HG02870 (cell line): Measurements from ENCODE around the gene PPP6R2.

Experiments
- ATAC-seq: cut with Tn5 transposase; IDR thresholded peaks from one replicate; pipeline ENCODE4 v1.9.1; 2021; ENCODE audit warnings: mild to moderate bottlenecking, moderate library complexity; ENCODE audit not compliant: unreplicated experiment

Gene PPP6R2

DNA sequence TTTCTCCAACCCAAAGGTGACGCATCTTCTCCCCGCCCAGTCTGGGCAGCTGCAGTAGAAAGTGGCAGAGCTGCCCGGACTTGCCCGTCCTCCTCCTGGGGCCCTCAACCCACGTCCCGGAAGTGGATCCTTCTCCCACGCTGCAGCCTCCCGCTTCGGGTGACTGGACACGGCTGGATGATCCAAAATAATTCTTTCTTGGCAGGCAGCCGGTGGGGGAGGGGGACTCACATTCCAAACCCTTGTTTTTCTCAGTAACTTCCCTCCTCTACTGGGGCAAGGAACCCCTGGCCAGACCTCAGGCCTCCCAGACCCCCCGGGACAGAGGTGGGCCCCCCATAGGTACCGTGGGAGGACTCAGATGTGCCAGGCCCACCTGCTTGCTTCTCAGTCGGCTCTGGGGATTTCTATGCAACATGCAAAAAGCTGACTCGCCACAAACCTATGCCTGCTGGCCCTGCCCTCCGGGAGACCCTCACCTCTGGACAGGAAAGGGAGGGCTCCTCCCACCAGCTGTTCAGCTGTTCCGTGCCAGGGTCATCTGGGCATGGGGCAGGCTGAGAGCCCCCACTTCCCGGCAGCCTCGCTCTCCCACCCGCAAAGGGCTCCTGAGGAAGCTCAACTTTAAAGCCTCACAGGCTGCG is 37.1 kb upstream of the PPP6R2 start:
- ATAC-seq = no peak

DNA sequence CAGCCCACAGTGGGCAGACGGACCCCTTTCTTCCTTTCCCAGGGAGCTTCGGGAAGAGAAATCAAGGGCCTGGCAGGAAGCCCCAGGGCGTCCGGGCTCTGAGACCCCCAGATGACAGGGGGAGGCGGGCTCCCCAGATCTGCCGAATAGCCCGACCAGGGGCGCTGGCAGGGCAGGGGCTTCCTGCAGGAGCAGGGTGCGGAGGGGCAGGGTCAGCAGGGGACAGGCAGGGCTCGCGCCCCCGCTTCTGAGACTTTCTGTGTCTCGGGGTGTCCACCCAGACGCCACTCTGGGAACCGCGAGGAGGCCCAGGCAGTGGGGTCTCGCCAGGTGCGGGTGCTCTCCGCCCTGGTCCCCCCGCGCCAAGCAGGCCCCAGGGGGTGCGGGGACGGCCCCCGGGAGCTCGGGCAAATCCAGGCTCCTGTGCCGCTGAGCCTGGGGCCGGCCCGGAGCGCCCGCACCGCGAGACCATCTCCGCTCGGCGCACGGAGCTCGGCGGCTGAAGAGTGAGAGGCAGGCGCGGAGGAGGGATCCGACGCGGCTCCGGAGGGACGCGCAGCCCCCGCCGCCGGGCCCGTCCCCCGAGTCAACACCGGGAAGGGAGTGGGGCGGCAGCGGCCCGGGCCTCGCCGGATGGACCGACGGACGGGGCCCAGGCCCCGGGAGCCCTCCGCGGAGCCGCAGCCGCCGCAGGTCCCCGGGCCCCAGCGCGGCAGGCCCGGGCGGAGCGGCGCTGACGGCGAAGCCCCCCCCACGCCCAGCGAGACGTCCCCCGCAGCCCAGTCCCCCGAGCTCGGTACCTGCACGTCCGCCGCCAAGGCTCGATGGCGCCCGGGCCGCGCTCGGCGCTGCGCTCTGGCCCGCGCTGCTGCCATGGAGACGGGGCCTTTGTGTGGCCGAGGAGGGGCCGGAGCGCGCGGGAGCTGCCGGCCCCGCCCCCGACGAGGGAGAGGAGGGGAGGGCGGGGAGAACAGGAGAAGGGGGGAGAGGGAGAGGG is 36.1 kb upstream of the PPP6R2 start, which contains the start of gene PLXNB2:
PLXNB2 (minus strand) TSS at position 894 of the 997 bp plus-strand sequence. CDS start 17,062 bp downstream, outside the sequence.
- ATAC-seq = no peak

DNA sequence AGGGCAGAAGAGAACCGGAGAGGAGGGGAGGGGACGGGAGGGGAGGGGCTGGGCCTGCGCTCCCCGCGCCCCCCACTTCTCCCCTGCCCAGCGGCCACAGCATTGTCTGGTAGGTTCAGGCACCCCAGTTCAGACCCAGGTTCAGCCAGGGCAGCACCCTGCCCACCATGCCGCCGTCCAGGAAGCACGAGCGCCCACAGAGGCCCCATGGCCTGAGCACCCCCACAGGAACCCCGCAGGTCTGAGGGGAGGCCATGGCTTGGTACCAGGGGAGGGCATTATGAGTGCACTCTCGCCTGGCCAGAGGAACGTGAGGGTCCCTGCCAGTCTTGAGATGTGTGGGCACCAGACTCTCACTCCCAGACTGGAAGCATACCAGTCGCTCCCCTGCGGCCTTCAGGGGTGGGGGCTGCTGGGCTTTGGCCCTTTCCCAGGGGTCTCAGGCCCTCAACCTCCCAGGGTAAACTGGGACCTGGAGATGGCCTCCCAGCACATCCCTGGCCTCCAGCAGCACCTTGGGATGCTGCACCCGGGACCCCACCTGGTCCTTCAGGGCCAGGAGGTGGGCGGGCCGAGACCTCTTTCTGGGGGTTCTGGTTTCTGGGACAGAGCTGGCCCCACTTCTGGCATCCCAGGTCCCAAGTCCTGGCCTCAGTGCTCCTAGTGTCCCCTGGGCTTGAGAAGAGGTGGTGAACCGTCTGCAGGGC is 35.1 kb upstream of the PPP6R2 start:
- no peak for ATAC-seq

DNA sequence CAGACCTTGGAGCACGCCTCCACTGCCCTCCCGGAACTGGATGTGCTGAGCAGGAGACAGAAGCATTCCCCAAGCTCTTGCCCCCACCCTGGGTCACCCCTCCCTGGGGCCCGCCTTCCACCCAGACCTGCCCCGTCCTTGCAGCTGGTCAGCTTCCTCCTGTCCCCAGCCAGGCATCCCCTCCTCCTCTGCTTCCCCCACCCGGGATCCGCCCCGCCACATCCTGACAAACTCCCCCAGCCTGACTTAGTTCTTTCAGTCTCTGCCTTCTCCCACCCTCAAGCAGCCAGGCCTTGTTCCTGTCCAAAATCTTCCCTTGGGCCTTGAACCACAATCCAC is 34.6 kb upstream of the PPP6R2 start:
- no peak for ATAC-seq

DNA sequence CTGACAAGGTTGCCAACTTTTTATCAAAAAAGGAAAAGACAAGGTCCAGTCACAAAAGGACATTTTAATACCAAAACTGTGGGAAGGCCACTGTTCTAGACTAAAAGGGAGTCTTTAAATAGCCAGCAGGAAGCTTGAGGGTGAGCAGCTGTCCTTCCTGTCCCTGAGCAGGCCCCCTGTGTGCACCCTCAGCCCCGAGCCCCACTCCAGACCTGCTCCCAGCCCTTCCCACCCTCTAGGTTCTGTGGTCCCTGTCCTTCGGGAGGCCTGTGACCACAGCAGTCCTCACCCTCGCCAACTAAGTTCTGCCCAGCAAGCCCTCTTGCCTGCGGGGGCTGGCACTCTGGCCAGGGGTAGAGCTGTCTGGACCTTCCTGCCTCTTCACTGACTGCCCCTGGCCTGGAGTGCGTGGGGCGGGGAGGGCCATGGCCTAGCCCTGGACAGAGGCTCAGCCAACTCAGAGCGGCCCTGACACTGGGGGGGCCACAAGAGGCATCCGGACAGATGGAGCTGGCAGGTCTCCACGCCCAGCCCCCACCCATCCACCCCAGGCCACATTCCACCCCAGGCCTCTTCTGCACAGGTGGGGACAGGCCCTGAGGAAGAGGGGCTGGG is 34.0 kb upstream of the PPP6R2 start:
- no peak for ATAC-seq

DNA sequence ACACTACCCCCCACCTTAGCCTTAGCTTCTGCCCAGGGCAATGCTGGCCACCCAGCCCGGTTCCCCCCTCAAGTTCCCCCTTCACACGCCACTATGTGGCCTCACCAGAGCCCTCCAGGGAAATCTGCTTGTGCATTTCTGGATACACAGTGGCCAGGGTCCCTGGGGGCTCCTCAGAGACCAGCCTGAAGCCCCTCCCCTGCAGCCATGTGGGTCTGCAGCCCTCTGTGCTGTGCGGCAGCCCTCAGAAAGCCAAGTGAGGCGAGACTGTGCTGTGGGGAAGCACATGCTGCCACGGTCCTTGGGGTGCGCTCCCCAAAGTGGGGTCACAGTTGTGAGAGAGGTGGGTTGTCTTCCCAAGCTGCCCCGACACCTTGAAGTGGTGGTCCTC is 33.5 kb upstream of the PPP6R2 start:
- ATAC-seq = no peak

DNA sequence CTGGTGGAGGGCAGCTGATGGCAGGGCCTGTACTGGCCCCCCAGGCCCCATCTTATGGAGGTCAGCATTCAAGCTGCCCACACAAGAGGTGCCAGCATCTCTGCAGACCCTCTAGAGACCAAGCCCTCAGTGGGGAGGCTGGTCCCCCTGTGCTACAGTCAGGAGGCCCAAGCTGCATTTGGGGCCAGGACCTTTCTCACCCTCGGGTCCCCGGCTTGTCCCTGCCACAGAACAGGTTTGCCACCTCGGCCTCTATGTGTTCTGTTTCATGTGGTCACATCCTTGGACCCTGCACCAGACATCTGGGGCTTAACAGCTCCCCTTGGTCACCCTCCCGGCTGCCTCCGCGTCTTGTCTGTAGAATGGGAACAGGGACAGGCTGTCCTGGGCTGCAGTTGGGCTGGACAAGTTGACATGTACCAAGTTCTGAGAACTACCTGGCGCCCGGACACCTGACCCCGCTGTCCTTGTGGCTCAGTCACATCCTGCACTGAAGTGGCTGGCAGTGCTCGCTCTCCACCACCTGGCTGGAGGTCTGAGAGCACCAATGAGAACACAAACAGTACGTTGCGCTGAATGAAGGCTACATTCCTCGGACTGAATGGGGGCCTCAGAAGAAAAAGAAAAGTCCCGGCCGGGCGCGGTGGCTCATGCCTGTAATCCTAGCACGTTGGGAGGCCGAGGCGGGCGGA is 33.0 kb upstream of the PPP6R2 start:
- no peak for ATAC-seq

DNA sequence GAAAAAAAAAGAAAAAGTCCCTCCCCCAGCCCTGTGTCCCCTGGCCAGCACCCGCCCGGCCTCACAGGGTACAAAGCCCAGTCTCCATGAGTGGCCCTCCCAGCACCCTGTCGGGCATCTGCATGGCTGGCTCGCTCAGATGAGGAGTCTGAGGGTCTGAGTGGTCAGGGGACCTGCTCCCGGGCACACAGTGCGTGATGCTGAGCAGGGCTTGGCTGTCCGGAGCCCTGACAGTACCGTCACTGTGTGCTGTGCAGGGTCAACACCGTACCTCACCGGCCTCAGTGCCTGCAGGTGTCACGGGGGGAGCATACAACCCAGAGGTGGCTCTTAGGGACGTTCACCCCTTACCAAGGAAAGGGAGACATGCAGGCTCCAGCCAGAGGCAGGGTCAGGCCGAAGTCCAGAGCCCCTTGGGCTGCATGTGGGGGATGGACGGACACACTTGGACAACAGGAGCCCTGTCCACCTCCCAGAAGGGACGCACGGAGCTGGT is 32.1 kb upstream of the PPP6R2 start:
- ATAC-seq = no peak

DNA sequence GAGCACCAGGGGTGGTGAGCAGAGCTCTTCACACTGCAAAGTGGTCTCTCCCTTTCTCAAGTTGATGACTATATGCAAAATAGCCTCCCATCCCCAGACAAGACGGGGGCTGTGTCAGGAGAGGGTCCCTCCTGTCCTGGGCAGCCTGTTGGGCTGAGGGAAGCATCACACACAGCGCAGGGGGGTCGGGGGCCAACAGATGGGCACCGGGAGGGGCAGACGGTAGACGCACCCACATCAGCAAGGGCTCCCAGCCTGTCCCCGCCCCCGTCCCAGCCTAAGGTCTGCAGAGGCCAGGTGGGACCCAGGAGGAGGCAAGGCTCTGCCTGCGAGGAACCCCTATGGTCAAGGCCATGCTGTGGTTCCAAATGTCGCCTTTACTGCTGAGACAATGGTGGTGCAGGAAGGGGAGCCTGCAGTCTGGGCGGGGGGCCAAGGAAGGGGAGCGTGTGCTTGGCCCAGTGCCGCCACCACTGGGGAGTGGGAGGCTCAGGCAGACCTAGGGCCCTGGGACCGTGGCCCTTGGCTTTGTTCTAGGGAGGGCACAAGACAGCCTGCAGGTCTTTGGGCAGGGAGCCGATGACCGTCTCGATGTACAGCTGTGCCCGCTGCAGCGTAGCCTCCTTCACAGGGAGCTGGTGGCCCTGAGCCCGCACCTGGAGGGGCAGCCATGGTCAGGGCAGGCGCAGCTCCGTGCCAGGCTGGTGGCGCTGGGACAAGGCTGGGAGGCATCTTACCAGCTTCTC is 31.3 kb upstream of the PPP6R2 start:
- ATAC-seq = no peak

DNA sequence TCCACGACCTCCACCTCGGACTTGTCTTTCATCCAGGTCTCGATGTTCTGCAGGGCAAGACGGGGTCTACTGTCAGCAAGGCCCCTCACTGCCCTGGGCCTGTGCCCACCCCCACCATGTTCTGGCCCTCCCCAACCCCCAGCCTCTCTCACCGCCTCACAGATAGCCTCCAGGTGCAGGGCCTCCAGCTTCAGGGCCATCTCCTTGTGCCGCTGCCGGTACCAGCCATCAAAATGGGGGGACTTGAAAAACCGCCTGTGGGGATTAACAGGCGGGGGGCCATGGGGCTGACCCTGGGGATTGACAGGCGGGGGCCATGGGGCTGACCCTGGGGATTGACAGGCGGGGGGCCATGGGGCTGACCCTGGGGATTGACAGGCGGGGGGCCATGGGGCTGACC is 30.8 kb upstream of the PPP6R2 start:
- ATAC-seq = no peak

DNA sequence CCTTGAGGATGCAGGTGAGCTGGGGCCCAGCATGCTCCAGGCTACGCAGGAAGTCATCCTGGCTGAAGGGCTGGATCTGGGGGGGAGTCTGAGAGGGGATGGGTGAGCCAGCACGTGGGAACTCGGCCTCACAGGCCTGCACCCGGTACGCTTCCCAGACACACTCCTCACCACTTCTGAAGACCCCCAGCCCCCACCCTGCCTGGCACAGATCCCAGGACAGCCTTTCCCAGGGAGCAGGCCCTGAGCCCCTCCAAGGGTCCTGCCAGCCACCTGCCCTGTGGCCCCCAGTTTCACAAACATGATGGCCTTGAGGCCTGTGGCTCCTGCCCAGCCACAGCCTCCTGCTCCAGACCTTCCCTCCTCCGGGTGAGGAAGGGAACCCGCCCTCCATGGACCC is 30.1 kb upstream of the PPP6R2 start:
- no peak for ATAC-seq

DNA sequence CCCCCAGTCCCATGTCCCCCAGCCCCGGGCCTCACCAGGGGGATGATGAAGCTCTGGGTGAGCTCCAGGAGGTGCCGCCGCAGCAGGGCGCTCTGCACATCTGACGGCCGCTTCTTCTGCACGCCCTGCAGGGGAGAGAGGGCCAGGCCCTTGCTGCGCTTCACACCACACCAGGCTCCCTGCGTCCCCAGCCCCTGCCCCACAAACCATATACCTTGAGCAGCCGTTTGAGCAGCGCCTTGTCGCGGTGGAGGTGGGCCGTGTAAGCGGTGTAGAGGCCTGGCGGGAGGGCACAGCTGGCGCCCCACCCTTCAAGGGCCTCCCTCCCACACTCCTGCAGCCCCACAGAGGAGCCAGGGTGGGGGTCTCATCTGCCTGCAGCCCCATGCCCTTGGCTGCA is 29.5 kb upstream of the PPP6R2 start:
- ATAC-seq = no peak

DNA sequence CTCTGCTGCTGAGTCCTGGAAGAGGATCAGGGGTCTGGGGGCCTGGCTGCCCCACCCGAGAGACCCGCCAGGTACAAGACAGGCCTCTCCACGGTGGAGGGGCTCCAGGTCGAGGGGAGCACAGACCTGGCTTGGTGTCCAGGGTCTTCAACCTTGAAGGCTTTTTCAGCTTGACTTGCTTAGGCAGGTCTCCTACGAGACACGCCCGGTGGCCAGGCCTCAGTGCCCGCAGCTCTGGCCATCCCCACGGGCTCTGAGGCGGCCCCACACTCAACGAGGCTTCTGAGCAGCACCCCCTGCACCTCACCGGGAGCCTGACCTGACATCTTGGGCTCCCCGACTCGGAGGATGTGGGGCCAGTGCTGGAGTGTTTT is 29.1 kb upstream of the PPP6R2 start:
- ATAC-seq = no peak

DNA sequence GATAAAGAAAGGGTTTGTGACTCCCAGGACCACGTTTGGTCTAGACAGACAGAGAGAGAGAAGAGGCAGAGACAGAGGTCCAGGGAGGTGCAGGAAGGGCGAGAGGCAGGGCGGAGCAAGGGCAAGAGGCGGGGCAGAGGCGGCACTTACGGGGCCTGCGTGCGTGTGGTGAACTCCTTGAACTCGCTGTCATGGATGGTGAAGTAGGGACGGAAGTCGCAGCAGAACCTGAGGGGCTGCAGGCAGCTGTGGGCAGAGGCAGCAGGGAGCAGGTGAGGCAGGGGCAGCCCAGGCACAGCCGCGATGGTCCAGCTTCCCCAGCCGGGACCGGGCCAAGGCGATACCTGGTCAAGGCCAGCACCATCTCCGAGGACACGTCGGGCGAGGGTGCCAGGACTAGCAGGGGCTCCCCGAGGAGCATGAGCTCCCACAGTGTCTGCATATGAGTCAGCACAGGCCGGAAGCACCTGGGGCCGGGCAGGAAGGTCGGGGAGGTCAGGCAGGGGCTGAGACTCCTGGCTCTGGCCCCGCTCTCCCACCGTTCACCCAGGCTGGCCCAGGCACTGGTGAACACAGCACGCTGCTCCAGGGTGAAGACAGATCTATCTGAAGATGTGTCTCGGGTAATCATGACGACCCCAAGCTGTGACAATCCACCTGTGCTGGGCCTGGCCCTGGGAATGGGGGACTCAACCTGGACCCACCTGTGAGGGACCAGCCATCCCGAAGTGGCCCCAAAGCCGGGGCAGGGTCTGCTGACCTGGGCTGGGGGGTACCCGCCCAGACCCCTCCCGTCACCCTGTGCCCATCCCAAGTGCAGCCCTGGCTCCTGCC is 28.5 kb upstream of the PPP6R2 start:
- peak; percentile 77 for ATAC-seq

DNA sequence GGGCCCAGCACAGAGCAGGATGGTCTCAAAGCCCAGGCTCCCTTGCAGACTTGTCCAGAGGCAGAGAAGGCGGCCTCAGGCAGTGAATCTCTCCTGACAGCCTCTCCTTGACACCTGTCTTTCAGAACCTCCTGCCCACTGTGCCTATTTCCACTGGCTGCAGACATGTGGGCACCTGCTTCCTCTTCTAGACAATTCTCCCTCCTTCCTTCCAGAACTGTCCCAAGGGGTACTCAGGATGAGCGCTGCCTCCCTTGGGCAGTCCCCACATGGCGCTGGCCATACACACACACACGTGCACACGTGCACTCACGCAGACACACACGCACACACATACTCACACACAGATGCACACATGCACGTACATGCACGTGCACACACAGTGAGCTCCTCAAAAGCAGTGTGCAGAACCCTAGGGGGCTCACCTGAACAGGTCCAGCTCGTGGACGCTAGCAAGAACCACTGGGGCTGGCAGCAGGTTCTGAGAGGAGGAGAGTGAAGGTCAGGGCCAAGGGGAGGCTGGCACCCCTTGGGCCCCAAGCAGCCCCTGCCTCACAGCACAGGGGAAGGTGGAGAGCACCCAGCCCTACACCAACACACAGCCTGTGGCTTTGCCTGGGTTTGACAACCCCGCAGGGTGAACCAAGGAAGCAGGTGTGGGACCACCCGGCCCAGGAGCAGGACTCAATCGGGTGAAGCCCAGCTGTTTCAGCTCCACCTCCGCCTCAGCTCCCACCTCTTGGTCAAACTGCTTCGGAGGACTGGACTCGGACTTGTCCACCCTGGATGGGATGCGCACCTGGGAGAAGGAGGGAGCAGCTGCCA is 27.6 kb upstream of the PPP6R2 start:
- no peak for ATAC-seq

DNA sequence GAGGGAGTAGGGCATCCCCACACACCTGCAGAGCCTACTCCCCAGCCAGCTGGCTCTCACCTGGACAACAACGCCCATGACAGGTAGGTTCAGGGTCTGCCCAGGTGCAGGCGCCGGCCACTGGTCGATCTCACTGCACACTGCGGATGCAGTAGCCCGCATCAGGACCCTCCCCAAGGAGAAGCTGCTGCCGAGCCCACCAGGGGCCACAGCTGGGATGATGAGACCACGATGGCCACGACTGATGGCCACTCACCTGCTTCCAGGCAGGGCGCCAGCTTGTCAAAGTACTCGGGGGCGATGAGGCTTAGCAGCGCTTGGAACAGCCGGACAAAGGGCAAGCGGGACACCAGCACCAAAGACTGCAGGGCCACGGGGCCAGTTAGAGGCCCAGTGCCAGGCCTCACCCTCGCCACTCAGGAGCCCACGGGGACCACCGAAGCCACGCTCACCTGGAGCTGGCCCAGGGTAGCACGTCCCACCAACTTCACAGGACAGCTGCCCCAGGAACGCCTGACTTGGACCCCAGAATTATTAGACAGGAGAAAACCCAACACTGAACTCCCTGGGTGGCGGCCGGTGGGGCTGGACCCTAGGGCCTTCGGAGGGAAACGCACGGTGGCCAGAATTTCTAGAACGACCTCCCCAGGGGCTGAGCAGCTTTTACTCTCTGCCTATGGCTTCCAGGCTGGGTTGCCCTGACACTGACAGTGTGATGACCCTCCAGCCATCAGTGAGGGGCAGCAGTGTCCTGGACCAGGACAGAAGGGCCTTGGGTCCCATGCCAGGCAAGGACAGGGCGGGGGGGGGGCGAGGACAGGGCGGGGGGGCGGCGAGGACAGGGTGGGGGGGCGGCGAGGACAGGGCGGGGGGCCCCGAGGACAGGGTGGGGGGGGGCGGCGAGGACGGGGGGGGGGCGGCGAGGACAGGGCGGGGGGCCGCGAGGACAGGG is 26.7 kb upstream of the PPP6R2 start:
- no peak for ATAC-seq

DNA sequence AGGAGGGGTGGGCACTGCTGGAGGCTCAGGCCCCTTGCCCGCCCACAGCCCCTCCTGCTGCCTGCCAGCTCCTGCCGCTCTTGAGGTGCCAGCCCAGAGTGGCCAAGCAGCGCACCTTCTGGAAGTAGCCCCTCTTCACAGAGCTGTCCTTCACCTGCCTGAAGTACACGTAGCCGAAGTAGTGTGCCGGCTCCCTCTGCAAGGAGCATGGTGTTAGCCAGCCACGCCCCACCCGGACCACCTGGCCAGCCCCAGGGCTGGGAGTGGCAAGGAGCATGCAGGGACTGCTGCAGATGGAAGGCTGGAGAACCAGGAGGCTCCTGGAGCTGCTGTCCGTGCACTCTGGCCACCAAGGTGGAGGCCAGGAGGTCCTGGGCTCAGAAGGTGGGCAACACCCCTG is 25.9 kb upstream of the PPP6R2 start:
- ATAC-seq = no peak
